Right lobe of liver (tissue), 4 donors: ENCODE results near the gene CNTNAP4.

Experiments used
- CTCF ChIP-seq, 4 donors: fragments of 200-600 bp in 3 of 4; fragments of 450-650 bp in 1 of 4; IDR thresholded peaks; one replicate each; pipeline versions ENCODE4 v1.5.1 to v1.8.0; 2016 to 2022; ENCODE audit warnings: antibody characterized with exemption in 4 of 4, mild to moderate bottlenecking in 2 of 4
- POLR2A ChIP-seq: fragments of 450-650 bp; IDR thresholded peaks from one replicate; pipeline ENCODE4 v1.6.1; 2017; ENCODE audit warnings: antibody characterized with exemption, mild to moderate bottlenecking
- donor health status: DM: no; HTN: no; CAD: no.
- donor health status: DM: no; HTN: no; CAD: no.
- donor health status: DM: no; HTN: yes; CAD: no.

GRCh38 chr16:76303637-76304314, 26.6 kb downstream of the CNTNAP4 start:
- TF ChIP-seq CTCF (IDR thresholded peaks at IDR 0.05) (no peak), POLR2A (no peak)
